Activated gamma-delta T cell treated with anti-CD3 and anti-CD28 coated beads, Interleukin-2, amount 50 U/mL, for 16 hours (primary cell): ENCODE measurements around the gene FAM200A.
"Not testable (repeated sequence)": the region's sequence is repeated elsewhere in the genome, so short reads cannot be mapped to it uniquely, and the experiment has no call there.

Source experiments
- DNase-seq: peaks from one replicate; pipeline ENCODE4 v3.0.0-alpha.2; 2020; ENCODE audit warnings: low read depth

FAM200A gene

DNA sequence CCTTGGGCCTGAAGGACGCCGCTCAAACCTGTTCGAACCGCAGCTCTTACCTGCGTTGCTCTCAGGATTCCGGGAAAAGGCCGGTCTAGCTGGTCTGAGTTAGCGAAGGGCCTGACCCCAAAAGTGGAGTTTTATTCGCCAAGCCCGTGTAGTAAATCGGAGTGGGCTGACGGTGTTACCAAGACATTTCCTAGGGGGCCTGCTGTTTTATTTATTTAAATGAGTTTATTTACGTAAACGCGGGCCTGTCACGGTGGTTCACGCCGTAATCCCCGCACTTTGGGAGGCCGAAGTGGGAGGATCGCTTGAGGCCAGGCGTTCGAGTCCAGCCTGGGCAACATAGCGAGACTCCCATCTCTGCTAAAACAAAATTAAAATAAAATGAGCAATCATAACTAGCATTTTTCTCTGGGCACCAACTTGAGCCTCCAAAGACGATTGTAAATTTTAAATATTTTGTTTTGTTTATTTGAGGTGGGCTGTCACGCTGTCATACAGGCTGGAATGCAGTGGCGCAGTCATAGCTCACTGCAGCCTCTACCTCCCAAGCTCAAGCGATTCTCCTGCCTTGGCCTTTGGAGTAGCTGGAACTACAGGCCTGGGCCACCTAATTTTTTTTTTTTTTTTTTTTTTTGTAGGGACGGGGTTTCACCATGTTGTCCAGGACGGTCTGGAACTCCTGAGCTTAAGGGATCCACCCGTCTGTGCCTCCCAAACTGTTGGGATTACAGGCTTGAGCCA, 7.4 kb upstream of the FAM200A start:
- no peak for DNase-seq

GRCh38 chr7:99558306-99559174, 6.6 kb upstream of the FAM200A start, which contains the start of gene ZNF655:
Gene ZNF655 (plus strand): TSS chr7:99558642. CDS start chr7:99560560, 1,918 bp downstream.
- DNase-seq: peak; percentile 93

DNA sequence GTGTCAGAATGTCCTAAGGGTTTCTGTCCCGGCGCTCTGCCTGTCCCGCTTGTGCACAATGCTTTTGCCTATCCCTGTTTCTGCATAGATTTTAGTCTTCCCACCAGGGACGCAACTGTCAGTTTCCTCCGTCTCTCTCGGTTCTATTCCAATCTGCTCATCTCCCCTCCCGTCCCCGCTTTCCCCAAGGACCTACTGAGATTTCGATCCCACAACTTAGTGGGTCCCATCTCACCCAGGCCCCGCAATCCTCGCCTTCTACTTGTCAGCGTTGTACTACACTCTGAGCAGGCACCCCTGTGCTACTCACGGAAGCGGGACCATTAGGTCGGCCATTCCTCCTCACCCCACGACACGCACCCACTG, 6.0 kb upstream of the FAM200A start:
- no peak for DNase-seq

DNA sequence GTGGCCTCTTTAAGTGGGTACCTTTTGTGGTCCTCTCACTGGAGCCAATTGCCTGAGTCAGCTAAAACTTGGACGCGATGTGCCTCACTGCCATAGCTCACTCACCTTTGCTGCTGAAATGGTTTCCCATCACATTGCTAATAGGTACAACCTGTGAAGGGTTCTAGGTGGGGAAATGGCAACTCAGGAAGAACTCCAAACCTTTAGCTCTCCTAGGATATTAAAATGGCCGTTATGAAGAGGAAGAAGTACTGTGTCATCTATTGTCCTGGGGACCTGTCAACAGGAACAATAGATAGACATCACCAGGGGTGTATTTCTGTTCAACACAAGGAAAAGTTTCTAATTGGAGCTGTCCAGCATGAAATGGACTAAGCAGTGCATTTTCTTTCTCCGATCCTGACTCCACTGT, 5.3 kb upstream of the FAM200A start:
- DNase-seq: no peak

DNA sequence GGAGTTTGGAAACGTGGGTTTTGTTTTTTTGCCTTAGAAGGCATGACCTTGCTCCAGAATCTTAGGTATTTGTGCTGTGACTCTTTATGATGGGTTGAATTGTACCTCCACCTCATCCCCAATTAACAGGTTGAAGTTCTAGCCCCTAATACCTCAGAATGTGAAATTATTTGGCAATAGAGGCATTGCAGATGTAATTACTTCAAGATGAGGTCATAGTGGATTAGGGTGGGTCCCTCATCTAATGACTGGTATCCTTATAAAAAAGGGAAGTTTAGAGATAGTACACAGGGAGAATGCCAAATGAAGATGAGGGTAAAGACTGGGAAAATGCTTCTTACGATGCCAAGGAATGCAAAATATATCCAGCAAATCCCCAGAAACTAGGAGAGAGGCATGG, 3.0 kb upstream of the FAM200A start:
- no peak for DNase-seq

- DNase-seq: no peak
These were observed 1.1 kb upstream of the FAM200A start for GRCh38 chr7:99553039-99553438.

DNA sequence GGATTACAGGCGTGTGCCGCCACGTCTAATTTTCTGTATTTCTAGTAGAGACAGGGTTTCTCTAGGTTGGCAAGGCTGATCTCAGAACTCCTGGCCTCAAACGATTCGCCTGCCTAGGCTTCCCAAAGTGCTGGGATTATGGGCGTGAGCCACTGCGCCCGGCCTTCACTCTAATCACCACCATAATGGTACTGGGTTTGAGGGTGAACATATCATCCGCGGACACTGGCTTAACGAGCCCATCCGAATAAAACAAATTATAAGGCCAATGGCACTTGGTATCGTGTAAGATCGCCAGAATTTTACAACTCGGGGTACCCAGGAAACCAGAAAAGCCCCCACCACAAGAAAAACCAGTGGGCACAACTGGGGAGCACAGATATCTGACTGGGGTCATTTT, 580 bp downstream of the FAM200A start:
- DNase-seq: no peak

DNA sequence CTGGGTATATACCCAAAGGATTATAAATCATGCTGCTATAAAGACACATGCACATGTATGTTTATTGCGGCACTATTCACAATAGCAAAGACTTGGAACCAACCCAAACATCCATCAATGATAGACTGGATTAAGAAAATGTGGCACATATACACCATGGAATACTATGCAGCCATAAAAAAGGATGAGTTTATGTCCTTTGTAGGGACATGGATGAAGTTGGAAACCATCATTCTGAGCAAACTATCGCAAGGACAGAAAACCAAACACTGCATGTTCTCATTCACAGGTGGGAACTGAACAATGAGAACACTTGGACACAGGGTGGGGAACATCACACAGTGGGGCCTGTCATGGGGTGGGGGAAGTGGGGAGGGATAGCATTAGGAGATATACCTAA, 2.4 kb downstream of the FAM200A start:
- DNase-seq: not testable (repeated sequence)

GRCh38 chr7:99545308-99545707, 6.6 kb downstream of the FAM200A start:
- DNase-seq: not testable (repeated sequence)

DNA sequence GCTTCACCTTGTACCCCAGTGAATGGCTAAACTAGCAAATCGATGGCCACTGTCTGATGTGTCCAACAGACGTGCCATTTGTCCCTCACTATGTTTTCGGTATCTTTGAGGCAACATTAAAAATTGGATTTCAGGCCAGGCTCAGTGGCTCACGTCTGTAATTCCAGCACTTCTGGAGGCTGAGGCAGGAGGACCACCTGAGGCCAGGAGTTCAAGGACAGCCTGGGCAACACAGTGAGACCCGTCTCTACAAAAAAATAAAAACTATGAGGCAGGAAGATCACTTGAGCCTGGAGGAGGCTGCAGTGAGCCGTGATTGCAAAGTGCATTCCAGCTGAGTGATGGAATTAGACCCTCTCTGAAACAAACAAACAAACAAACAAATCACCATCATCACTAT, 8.0 kb downstream of the FAM200A start:
- DNase-seq: no peak

GRCh38 chr7:99543081-99543671, 8.7 kb downstream of the FAM200A start:
- DNase-seq: no peak

DNA sequence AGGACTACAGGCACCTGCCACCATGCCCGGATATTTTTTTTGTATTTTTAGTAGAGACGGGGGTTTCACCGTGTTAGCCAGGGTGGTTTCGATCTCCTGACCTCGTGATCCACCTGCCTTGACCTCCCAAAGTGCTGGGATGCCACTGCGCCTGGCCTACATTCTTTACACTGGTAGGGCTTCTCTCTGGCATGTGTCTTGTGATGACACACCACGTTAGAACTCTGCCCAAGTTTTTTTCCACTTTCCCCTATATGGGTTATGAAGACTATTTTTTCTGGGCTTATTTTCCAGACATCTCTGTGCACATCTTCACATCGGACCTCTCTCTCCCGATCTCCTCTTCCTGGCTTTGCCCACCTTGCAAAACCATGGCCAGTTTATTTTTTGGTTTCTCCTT, 10.7 kb downstream of the FAM200A start:
- no peak for DNase-seq

GRCh38 chr7:99540542-99540941, 11.4 kb downstream of the FAM200A start:
- DNase-seq: no peak

GRCh38 chr7:99539213-99539811, 12.6 kb downstream of the FAM200A start:
- no peak for DNase-seq

GRCh38 chr7:99535667-99536066, 16.2 kb downstream of the FAM200A start:
- DNase-seq: no peak

GRCh38 chr7:99531354-99531765, 20.6 kb downstream of the FAM200A start:
- DNase-seq: no peak

DNA sequence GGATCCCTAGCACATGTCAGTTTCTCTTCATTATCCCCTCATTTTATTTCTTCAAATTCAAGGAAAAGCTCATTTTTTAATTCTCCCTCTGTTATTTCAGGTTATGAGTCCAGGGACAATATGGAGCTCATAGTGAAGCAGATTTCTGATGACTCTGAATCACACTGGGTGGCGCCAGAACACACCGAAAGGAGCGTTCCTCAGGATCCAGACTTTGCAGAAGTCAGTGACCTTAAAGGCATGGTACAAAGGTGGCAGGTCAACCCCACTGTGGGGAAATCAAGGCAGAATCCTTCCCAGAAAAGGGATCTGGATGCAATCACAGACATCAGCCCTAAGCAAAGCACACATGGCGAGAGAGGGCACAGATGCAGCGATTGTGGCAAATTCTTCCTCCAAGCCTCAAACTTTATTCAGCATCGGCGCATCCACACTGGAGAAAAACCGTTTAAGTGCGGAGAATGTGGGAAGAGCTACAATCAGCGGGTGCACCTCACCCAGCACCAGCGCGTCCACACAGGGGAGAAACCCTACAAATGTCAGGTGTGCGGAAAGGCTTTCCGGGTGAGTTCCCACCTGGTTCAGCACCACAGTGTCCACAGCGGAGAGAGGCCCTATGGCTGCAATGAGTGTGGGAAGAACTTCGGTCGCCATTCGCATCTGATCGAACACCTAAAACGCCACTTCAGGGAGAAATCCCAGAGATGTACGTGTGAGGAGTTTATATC, 26.0 kb downstream of the FAM200A start:
- no peak for DNase-seq

GRCh38 chr7:99521399-99521798, 30.5 kb downstream of the FAM200A start:
- DNase-seq: no peak

DNA sequence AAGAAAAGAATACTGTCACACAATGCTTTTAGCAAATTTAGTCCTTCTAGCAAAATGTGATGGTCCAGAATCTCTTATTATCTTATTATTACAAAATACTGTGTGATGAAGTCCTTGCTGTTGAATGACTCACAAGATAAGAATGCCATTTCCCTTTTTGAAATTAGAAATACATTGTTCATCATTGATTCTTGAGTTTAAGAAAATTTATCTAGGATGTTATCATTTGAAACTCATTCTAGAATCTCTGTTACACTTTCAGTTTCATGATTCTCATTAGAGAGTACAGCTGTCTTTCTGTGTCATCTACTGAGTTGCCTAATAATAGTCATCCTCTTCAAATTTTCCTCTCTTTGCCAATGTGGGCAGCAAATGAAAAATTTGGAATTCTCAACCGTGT, 37.9 kb downstream of the FAM200A start:
- DNase-seq: no peak

DNA sequence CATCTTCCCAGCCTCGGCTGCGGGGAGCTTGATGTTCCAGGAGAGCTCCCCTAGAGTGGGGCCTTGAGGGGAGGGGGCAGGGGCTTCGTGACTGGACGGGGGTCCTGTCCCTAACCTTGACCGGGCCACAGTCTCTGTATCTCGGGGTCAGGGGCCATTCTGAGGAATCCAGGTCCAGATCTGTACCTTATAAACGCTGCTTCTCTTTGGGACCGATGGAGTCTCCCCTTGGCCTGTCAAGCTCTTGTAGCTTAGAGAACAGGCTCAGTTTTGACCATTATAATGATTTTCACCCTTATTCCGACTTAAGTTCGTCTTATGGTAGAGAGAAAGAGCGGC, 46.6 kb downstream of the FAM200A start:
- no peak for DNase-seq

- peak; percentile 96 for DNase-seq
These were observed 47.2 kb downstream of the FAM200A start, which contains the start of gene ZKSCAN5 for GRCh38 chr7:99504603-99505323. Gene ZKSCAN5 (plus strand): TSS chr7:99504662. CDS start chr7:99506045, 1,383 bp downstream.
